ENCODE data around the gene METAP1. TPM values are rescaled to one million over a fixed set of nuclear protein-coding genes. Genes with fewer than 3 reads are reported as not detected.

METAP1 gene
- total and polyA plus RNA-seq, 2 of the 8 experiments (the other 6 are each of a cell fraction or from before 2014, with no cell fraction given), result 50.6 to 85.2 TPM

- no peak for TF ChIP-seq CHD7 (IDR thresholded peaks at IDR 0.05; ENCODE audit: insufficient replicate concordance, low read length)
- TF ChIP-seq TBP (IDR thresholded peaks at IDR 0.05; ENCODE audit: low read depth, low read length), result no peak
- TF ChIP-seq TEAD4 (IDR thresholded peaks at IDR 0.05; ENCODE audit: low read depth, low read length), result no peak
- no peak for TF ChIP-seq TAF7 (optimal IDR thresholded peaks at IDR 0.05; ENCODE audit: borderline replicate concordance, low read depth, low read length)
- no peak for TF ChIP-seq ZNF274 (IDR thresholded peaks at IDR 0.05; ENCODE audit: borderline replicate concordance, extremely low read depth, low read length)
- no peak for TF ChIP-seq POLR2AphosphoS5 (IDR thresholded peaks at IDR 0.05; ENCODE audit: low read depth, low read length)
Observed at GRCh38 chr4:99077177-99077576, 81.7 kb downstream of the METAP1 start (continued).
